Psoas muscle (tissue), 8 donors: ENCODE results near the gene MANBA. TPM values are rescaled to one million over a fixed set of nuclear protein-coding genes. Genes with fewer than 3 reads are reported as not detected.

Experiments
- ATAC-seq, 4 donors: fragments of 200-7000 bp; cut with Tn5 transposase; one replicate each; pipeline ENCODE4 v1.9.1; 2020; ENCODE audit warnings: moderate library complexity in 3 of 4, mild to moderate bottlenecking in 2 of 4
- DNase-seq, 2 donors: peaks; one replicate each; pipeline ENCODE4 v3.0.0-alpha.2; 2020
- H3K27ac ChIP-seq: fragments of 200-600 bp; one replicate; pipeline ENCODE4 v1.8.0; 2022
- H3K27me3 ChIP-seq, 3 donors: fragments of 200-600 bp in 1 of 3; one replicate each; pipeline versions ENCODE4 v1.6.1 to v1.8.0; 2013 to 2022; ENCODE audit warnings: low read length in 2 of 3, mild to moderate bottlenecking in 2 of 3, moderate library complexity in 1 of 3; ENCODE audit not compliant: insufficient read depth in 3 of 3
- H3K36me3 ChIP-seq, 2 donors: fragments of 200-600 bp in 1 of 2; one replicate each; pipeline versions ENCODE4 v1.6.1 to v1.8.0; 2013 to 2022; ENCODE audit warnings: low read depth in 1 of 2, mild to moderate bottlenecking in 1 of 2, moderate library complexity in 1 of 2; ENCODE audit not compliant: insufficient read depth in 1 of 2
- H3K4me1 ChIP-seq: fragments of 200-600 bp; one replicate; pipeline ENCODE4 v1.8.0; 2022
- H3K4me3 ChIP-seq: fragments of 200-600 bp; one replicate; pipeline ENCODE4 v1.8.0; 2022; ENCODE audit warnings: mild to moderate bottlenecking
- H3K9me3 ChIP-seq: fragments of 200-600 bp; one replicate; pipeline ENCODE4 v1.8.0; 2022
- CTCF ChIP-seq: fragments of 200-600 bp; IDR thresholded peaks from one replicate; pipeline ENCODE4 v1.8.0; 2022; ENCODE audit warnings: antibody characterized with exemption
- WGBS, 3 donors: extraction: QIAGEN DNeasy Blood & Tissue Kit; methylation state at CpG; one replicate each; pipeline versions ENCODE4 v1.1.6 to v1.1.7; 2013; 5-methylcytosine and 5-hydroxymethylcytosine counted together
- intact Hi-C, 2 donors: fragments of 100-400 bp; cut with DNase I; formaldehyde crosslinking; loops; one replicate each; pipeline versions ENCODE4 v1.11.0 to v1.14.2; 2022
- polyA plus RNA-seq, 3 donors: library from polyadenylated mRNA; stranded (reverse); fragments of 200-250 nt; gene quantifications; one replicate each; pipeline ENCODE4 v1.2.3, GENCODE V29; 2013
- total RNA-seq, 4 donors: library from RNA; stranded (reverse); fragmentation: NEBNext Ultra II Directional in 2 of 4; extraction: Animal tissue kit (Norgen Biotek cat#: 25700) in 2 of 4; gene quantifications; one replicate each; pipeline versions ENCODE4 v1.2.1 to v1.2.4, GENCODE V29; 2021 to 2023
- donor health status: healthy with polysubstance abuse.
- donor health status: DM: no; HTN: no; CAD: no; lungs with moderate emphysema.
- donor health status: Bipolar disorder and iron deficiency.
- donor health status: healthy.
- donor health status: DM: yes; HTN: yes; CAD: no.
- donor health status: DM: no; HTN: no; CAD: no.
- donor health status: DM: no; HTN: no; CAD: no.
- donor health status: DM: yes; HTN: yes; CAD: no.

Gene MANBA
- total and polyA plus RNA-seq, 7 donors = 3.1 to 11.9 (median 4.8) TPM

GRCh38 chr4:102593147-102593546 lies 167.6 kb downstream of the MANBA start:
- TF ChIP-seq CTCF = no peak
- no peaks in the 10 kb centered on the region for H3K27me3 ChIP-seq
- H3K4me3 ChIP-seq = no peak overlapping the region
- ATAC-seq (no peak), DNase-seq (no peak)
- H3K36me3 ChIP-seq = peaks cover 12 to 98% of the 10 kb centered on the region in 2 donors
- intact Hi-C loops = no loop called here
- H3K27ac ChIP-seq = no peak overlapping the region
- WGBS, 3 donors = 88 to 94% (median 92%) methylated on average over 7 of the region's 7 CpGs
- H3K9me3 ChIP-seq = no peaks in the 10 kb centered on the region
- H3K4me1 ChIP-seq = no peaks in the 10 kb centered on the region

- no peak overlapping the region for H3K4me3 ChIP-seq
- no peaks in the 10 kb centered on the region for H3K27me3 ChIP-seq
- no peaks in the 10 kb centered on the region for H3K9me3 ChIP-seq
- no peak overlapping the region for H3K27ac ChIP-seq
- ATAC-seq (no peak), DNase-seq (no peak)
- intact Hi-C loops = no loop called here
- no peak for TF ChIP-seq CTCF
- H3K36me3 ChIP-seq = peaks cover 12 to 98% of the 10 kb centered on the region in 2 donors
- no peaks in the 10 kb centered on the region for H3K4me1 ChIP-seq
Observed at GRCh38 chr4:102592256-102592655, 168.5 kb downstream of the MANBA start.

- TF ChIP-seq CTCF = no peak
- DNase-seq (no peak), ATAC-seq (no peak)
- intact Hi-C loops = no loop called here
- Histone ChIP-seq H3K4me1 (no peaks in the 10 kb centered on the region), H3K27ac (no peak overlapping the region), H3K36me3 (peaks cover 12 to 96% of the 10 kb centered on the region in 2 donors), H3K4me3 (no peak overlapping the region), H3K9me3 (no peaks in the 10 kb centered on the region), H3K27me3 (no peaks in the 10 kb centered on the region)
- WGBS, 3 donors = 59 to 93% (median 63%) methylated on average over 3 of the region's 3 CpGs
Observed at GRCh38 chr4:102589743-102590142, 171.0 kb downstream of the MANBA start.

GRCh38 chr4:102586644-102587021 lies 174.1 kb downstream of the MANBA start:
- Histone ChIP-seq H3K9me3 (no peaks in the 10 kb centered on the region), H3K4me3 (no peak overlapping the region), H3K27ac (no peak overlapping the region), H3K36me3 (peaks cover 8 to 97% of the 10 kb centered on the region in 2 donors), H3K4me1 (no peaks in the 10 kb centered on the region), H3K27me3 (no peaks in the 10 kb centered on the region)
- intact Hi-C loops = no loop called here
- ATAC-seq = no peak
- DNase-seq = no peak
- WGBS, 3 donors = 84 to 88% (median 87%) methylated on average over 4 of the region's 4 CpGs
- TF ChIP-seq CTCF = no peak

GRCh38 chr4:102586002-102586643 lies 174.6 kb downstream of the MANBA start:
- Histone ChIP-seq H3K27ac (no peak overlapping the region), H3K9me3 (no peaks in the 10 kb centered on the region), H3K4me1 (no peaks in the 10 kb centered on the region), H3K36me3 (peaks cover 8 to 97% of the 10 kb centered on the region in 2 donors), H3K4me3 (no peak overlapping the region), H3K27me3 (no peaks in the 10 kb centered on the region)
- WGBS, 3 donors = 94 to 95% (median 95%) methylated on average over 4 of the region's 4 CpGs
- TF ChIP-seq CTCF = no peak
- DNase-seq (no peak), ATAC-seq (no peak)
- intact Hi-C loops = no loop called here
